ENCODE results near the gene NEIL1.

The NEIL1 gene

DNA sequence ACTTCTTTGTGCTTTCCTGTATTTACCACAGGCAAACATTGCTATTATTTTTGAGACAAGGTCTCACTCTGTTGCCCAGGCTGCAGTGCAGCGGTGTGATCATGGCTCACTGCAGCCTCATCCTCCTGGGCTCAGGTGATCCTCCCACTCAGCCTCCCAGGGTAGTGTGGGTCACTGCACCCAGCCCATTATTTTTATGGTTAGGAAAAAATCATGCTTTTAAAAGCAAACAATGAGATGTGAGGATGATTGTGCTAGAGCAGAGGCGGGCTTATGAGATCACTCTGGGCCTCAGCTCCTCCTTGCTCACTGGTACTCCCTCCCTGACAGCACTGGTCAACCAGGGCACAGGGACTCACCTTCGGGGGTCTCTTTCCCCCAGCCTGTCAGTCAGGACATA, 19.3 kb downstream of the NEIL1 start:
- Histone ChIP-seq H3K4me3 (IDR thresholded peaks at IDR 0.05; ENCODE audit: insufficient read depth, low read depth, low read length) (no peak overlapping the region), H4K20me1 (ENCODE audit: insufficient read depth) (no peaks in the 10 kb centered on the region), H3K27ac (no peak overlapping the region), H3K36me3 (ENCODE audit: insufficient read depth) (no peaks in the 10 kb centered on the region), H3K9ac (no peak overlapping the region), H3K79me2 (ENCODE audit: insufficient read depth, low read depth) (peaks cover 6% of the 10 kb centered on the region; the same call in 1 of the 2 replicates), H3K4me2 (no peak overlapping the region), H3K4me1 (ENCODE audit: low read depth, poor library complexity, severe bottlenecking) (peaks cover 26% of the 10 kb centered on the region), H3K27me3 (ENCODE audit: insufficient read depth, low read depth) (no peaks in the 10 kb centered on the region), H2AFZ (ENCODE audit: low read depth) (no peak overlapping the region)
- TF ChIP-seq, protein P1, sequence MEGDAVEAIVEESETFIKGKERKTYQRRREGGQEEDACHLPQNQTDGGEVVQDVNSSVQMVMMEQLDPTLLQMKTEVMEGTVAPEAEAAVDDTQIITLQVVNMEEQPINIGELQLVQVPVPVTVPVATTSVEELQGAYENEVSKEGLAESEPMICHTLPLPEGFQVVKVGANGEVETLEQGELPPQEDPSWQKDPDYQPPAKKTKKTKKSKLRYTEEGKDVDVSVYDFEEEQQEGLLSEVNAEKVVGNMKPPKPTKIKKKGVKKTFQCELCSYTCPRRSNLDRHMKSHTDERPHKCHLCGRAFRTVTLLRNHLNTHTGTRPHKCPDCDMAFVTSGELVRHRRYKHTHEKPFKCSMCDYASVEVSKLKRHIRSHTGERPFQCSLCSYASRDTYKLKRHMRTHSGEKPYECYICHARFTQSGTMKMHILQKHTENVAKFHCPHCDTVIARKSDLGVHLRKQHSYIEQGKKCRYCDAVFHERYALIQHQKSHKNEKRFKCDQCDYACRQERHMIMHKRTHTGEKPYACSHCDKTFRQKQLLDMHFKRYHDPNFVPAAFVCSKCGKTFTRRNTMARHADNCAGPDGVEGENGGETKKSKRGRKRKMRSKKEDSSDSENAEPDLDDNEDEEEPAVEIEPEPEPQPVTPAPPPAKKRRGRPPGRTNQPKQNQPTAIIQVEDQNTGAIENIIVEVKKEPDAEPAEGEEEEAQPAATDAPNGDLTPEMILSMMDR (conservative IDR thresholded peaks at IDR 0.05; ENCODE audit: low read depth, low read length): no peak

DNA sequence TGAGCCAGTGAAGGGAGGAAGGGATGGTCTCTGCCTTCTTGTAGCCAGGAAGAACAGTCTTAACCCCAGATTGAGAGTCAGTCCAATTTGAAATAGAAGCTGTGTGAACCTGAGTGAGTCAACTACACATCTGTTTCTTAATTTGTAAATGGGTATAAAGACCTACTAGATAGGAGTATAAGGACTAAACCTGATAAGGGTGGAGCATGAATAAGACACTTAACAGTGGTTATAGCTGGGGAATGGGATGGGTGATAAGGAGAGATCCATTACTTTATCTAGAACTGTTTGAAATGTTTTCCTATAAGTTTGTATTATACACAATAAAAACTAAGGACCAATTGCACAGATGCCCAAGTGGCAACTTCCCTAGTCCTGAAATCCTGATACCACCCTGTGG, 20.2 kb downstream of the NEIL1 start:
- Histone ChIP-seq H3K4me3 (IDR thresholded peaks at IDR 0.05; ENCODE audit: insufficient read depth, low read depth, low read length) (no peak overlapping the region), H3K9ac (no peak overlapping the region; the same call in 1 of the 2 replicates), H3K27ac (peak overlapping the region; percentile 93; the same call in 1 of the 2 replicates), H2AFZ (ENCODE audit: low read depth) (no peak overlapping the region), H3K27me3 (ENCODE audit: insufficient read depth, low read depth) (no peaks in the 10 kb centered on the region), H3K36me3 (ENCODE audit: insufficient read depth) (no peaks in the 10 kb centered on the region), H4K20me1 (ENCODE audit: insufficient read depth) (no peaks in the 10 kb centered on the region), H3K4me1 (ENCODE audit: low read depth, poor library complexity, severe bottlenecking) (peaks cover 26% of the 10 kb centered on the region), H3K4me2 (0 out of 2 replicates have a peak overlapping the region, but pooled peaks have one; percentile 23), H3K79me2 (ENCODE audit: insufficient read depth, low read depth) (peaks cover 6% of the 10 kb centered on the region; the same call in 1 of the 2 replicates)
- TF ChIP-seq, protein P1 (conservative IDR thresholded peaks at IDR 0.05; ENCODE audit: low read depth, low read length): no peak

DNA sequence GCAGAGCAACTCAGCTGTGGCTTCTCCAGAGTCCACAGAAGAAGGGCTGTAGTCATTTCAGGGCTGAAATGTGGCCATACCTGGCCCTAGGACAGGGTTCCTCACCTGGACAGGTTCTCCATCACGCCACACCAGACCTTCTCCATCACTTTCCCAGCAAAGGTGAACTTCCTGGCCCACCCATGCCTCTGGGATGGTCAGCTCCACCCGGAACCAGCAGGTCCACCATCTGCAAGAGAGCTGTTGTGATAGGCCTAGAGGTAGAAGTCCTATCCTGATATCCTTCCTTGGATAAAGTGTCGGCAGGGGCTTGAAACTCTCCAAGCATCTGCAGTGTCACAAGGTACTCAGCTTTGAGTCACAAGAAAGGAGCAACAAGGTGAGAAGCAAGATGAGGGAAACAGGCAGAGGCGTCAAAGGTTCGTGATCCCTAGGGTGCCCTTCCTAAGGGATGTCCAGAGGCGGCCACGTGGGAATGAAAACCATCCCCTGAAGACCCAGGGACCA, 20.6 kb downstream of the NEIL1 start:
- Histone ChIP-seq H4K20me1 (ENCODE audit: insufficient read depth) (no peaks in the 10 kb centered on the region), H3K9ac (peak overlapping the region; percentile 84; the same call in 1 of the 2 replicates), H3K79me2 (ENCODE audit: insufficient read depth, low read depth) (peaks cover 6% of the 10 kb centered on the region; the same call in 1 of the 2 replicates), H2AFZ (ENCODE audit: low read depth) (peak overlapping the region; percentile 52; the same call in 1 of the 2 replicates), H3K27ac (peak overlapping the region; percentile 93; the same call in 1 of the 2 replicates), H3K4me1 (ENCODE audit: low read depth, poor library complexity, severe bottlenecking) (peaks cover 26% of the 10 kb centered on the region), H3K27me3 (ENCODE audit: insufficient read depth, low read depth) (no peaks in the 10 kb centered on the region), H3K4me2 (peak overlapping the region; percentile 23; the same call in 1 of the 2 replicates), H3K36me3 (ENCODE audit: insufficient read depth) (no peaks in the 10 kb centered on the region), H3K4me3 (IDR thresholded peaks at IDR 0.05; ENCODE audit: insufficient read depth, low read depth, low read length) (no peak overlapping the region)
- TF ChIP-seq, protein P1 (conservative IDR thresholded peaks at IDR 0.05; ENCODE audit: low read depth, low read length): peak; percentile 68; the same call in 1 of the 2 replicates

- Histone ChIP-seq H4K20me1 (ENCODE audit: insufficient read depth) (no peaks in the 10 kb centered on the region), H3K4me1 (ENCODE audit: low read depth, poor library complexity, severe bottlenecking) (peaks cover 26% of the 10 kb centered on the region), H3K4me3 (IDR thresholded peaks at IDR 0.05; ENCODE audit: insufficient read depth, low read depth, low read length) (no peak within 1 kb of the TSS), H3K27me3 (ENCODE audit: insufficient read depth, low read depth) (no peaks in the 10 kb centered on the region), H3K27ac (peak within 1 kb of the TSS; percentile 93), H3K4me2 (peak within 1 kb of the TSS; percentile 97), H2AFZ (ENCODE audit: low read depth) (peak within 1 kb of the TSS; percentile 52), H3K36me3 (ENCODE audit: insufficient read depth) (no peaks in the 10 kb centered on the region), H3K9ac (peak within 1 kb of the TSS; percentile 84), H3K79me2 (ENCODE audit: insufficient read depth, low read depth) (peaks cover 6% of the 10 kb centered on the region; the same call in 1 of the 2 replicates)
- TF ChIP-seq, protein P1 (conservative IDR thresholded peaks at IDR 0.05; ENCODE audit: low read depth, low read length): no peak; the same call in 1 of the 2 replicates
Measured at GRCh38 chr15:75367913-75368688, 21.3 kb downstream of the NEIL1 start, which contains the start of gene MAN2C1. TSS of gene MAN2C1 (minus strand) at chr15:75368607. CDS start at chr15:75368583, 24 bp downstream.
